ENCODE results near the gene CDON.

- TF ChIP-seq RFX5 (IDR thresholded peaks at IDR 0.05): no peak
- TF ChIP-seq PHF8 (IDR thresholded peaks at IDR 0.05; ENCODE audit: borderline replicate concordance, low read depth): no peak
- TF ChIP-seq, protein P1, sequence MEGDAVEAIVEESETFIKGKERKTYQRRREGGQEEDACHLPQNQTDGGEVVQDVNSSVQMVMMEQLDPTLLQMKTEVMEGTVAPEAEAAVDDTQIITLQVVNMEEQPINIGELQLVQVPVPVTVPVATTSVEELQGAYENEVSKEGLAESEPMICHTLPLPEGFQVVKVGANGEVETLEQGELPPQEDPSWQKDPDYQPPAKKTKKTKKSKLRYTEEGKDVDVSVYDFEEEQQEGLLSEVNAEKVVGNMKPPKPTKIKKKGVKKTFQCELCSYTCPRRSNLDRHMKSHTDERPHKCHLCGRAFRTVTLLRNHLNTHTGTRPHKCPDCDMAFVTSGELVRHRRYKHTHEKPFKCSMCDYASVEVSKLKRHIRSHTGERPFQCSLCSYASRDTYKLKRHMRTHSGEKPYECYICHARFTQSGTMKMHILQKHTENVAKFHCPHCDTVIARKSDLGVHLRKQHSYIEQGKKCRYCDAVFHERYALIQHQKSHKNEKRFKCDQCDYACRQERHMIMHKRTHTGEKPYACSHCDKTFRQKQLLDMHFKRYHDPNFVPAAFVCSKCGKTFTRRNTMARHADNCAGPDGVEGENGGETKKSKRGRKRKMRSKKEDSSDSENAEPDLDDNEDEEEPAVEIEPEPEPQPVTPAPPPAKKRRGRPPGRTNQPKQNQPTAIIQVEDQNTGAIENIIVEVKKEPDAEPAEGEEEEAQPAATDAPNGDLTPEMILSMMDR (IDR thresholded peaks at IDR 0.05): no peak
- no peak for TF ChIP-seq SMC3 (IDR thresholded peaks at IDR 0.05)
- TF ChIP-seq, protein P2, sequence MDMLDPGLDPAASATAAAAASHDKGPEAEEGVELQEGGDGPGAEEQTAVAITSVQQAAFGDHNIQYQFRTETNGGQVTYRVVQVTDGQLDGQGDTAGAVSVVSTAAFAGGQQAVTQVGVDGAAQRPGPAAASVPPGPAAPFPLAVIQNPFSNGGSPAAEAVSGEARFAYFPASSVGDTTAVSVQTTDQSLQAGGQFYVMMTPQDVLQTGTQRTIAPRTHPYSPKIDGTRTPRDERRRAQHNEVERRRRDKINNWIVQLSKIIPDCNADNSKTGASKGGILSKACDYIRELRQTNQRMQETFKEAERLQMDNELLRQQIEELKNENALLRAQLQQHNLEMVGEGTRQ (IDR thresholded peaks at IDR 0.05): no peak
- TF ChIP-seq CHD2 (IDR thresholded peaks at IDR 0.05; ENCODE audit: low read length, partially characterized antibody): no peak
- TF ChIP-seq POLR2A (IDR thresholded peaks at IDR 0.05; ENCODE audit: low read length): no peak
- TF ChIP-seq MYC (IDR thresholded peaks at IDR 0.05; ENCODE audit: borderline replicate concordance, low read length): no peak
- no peak for TF ChIP-seq RAD21 (conservative IDR thresholded peaks at IDR 0.05 in 1 of 2, IDR thresholded peaks at IDR 0.05 in 1 of 2)
- TF ChIP-seq EP300 (IDR thresholded peaks at IDR 0.05): no peak
- no peak for TF ChIP-seq MAX (IDR thresholded peaks at IDR 0.05)
- no peak for TF ChIP-seq EHF (CRISPR knock-in tag; IDR thresholded peaks at IDR 0.05)
Observed at GRCh38 chr11:126039485-126040271, 23.0 kb downstream of the CDON start.
